Stimulated activated CD8-positive, alpha-beta memory T cell treated with anti-CD3 and anti-CD28 coated beads, Interleukin-7, amount 100 ng/mL, for 24 hours (primary cell): ENCODE data around the gene GJB4.

Experiments
- DNase-seq: peaks from one replicate; pipeline ENCODE4 v3.0.0-alpha.2; 2020; ENCODE audit warnings: low read depth

The GJB4 gene

DNA sequence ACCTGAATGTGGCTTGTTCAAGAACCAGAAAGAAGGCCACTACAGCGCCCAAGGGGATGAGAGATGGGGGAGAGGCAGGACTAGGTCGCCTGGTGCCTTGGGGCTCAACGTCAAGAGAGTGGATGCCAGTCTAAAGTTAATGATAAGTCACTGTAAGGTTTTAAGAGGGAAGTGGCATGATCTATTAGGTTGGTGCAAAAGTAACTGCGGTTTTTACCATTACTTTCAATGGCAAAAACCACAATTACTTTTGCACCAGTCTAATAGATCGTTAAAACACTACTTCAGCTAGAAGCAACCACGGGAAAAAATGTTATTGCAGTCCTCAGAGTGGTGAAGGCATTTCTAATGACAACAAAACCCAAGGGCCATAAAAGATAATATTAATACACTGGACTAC, 18.8 kb downstream of the GJB4 start:
- DNase-seq = no peak

DNA sequence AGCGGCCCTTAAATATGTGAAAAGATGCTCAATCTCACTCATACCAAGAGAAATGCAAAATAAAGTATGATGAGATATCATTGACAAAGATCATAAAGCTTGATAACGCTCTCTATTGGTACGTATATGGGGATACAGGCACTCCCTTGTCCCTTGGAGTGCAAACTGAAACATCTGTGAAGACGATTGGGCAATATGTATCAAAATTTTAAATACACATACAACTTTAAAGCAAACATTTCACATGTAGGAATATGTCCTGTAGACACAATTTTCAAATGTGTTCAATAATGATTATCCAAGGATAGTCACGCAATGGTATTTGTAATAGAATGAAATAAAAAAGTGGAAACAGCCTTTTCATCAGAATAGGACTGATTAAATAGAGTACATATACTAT, 19.5 kb downstream of the GJB4 start:
- DNase-seq = no peak

DNA sequence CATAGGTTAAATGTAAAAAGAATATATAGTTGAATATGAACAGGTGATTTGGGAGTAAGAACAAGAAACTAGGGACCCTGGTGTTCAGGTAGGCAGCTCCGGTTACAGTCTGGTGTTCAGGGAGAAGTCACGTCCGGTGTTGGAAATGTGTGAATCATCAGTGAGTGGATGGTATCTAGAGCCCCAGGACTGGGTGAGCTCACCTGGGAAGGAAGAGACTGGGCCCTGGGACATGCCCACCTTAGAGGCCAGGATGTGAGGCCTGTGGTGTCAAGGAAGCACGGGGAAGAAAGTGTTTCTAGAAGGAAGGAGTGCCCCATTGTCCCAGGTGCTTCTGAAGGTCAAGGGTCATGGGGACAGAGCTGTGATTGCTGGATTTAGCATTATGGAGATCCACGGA, 20.0 kb downstream of the GJB4 start:
- no peak for DNase-seq

DNA sequence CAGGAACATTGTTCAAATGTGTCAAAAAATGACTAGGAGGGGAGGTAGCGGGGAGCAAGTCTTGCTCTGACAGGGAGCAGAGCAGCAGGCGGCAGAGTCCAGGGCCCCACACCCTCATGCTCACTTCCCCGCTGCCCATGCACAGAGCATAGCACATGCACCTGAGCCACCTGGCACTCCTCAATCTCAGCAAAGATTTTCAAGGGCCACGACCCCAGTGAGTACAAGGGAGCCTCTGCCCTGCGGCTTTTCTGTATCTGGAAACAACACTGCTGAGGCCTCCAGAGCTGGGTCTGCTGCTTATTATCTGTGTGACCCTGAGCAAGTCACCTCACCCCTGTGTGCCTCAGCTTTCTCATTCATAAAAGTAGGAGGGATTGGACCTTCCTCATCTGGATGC, 20.4 kb downstream of the GJB4 start:
- no peak for DNase-seq

DNA sequence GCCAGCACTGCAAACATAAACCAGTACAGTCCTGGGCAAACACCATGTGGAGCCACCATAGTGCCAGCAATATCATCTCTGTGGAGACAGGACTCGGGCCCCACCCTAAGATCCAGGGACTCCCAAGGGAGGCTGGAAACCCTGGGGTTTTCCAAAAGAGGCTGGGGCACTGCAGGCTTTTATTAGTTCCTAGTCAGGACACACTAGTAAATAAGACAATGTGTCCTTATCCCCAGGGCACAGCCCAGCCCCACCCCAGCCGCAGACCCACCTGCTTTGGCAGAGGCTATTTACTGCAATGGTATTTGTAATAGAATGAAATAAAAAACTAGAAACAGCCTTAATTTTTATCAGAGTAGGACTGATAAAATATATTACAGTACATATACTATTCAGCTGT, 21.0 kb downstream of the GJB4 start:
- no peak for DNase-seq

DNA sequence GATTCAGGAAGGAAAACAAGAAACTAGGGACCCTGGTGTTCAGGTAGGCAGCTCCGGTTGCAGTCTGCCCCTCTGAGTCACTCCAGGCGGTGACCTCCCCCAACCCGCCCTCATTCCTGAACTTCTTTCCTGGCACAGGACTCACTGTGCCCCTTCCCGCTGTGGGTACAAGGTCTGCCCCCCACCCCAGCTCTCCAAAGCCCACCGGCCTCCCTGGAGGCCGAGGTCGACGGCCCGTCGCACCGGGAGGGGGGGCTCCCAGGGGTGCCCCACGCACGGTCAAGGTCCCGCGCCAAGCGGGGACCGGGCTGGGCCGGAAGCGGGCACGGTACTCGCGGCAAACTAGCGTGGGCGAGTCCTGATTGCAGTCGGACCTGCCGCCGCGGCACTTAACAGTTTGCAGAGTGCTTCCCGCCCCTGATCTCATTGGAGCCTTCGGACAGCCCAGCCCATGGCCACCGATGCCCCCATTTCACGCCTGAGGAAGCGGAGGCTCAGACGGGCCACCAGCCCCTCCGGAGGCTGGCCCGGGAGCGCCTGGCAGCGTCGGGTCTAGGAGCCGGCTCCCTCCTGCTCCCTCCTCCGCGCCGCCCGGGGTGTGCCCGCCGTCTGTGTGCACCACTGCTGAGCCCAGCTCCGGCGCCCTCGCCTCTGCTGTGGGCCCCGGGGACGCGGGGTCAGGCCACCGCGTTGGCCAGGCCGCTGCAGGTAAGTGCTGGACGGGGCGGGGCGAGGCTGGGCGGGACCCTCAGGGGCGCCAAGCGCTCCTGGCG, 21.7 kb downstream of the GJB4 start, which contains the start of gene GJB3:
TSS of gene GJB3 (plus strand) at position 144 of the 773 bp plus-strand sequence. CDS start 3,549 bp downstream, outside the sequence.
- no peak for DNase-seq

DNA sequence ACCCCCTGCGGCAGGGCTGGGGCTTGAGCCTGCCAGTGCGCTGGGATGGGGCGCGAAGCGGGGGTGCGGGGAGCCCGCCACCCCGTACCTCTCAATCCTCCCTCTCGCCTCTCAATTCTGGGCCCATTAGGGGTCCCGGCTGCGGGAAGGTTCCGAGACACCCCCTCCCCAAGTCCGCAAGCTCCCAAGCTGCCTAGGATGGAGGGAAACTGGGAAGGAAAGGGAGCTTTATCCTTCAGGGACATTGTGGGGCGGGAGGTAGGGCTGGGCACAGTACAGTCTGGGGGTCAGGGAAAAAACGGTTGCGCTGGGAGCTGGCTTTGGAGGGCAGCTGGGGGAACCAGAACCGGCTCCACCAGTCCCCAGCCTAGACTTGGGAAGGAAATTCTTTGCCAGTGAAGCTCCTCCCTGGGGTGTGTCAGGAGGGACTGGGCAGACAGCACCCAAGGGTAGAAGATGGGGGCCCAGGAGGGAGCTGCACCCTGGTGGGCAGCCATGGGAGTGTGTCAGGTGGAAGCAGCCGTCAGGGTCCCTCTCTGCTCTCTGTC, 22.4 kb downstream of the GJB4 start:
- no peak for DNase-seq

DNA sequence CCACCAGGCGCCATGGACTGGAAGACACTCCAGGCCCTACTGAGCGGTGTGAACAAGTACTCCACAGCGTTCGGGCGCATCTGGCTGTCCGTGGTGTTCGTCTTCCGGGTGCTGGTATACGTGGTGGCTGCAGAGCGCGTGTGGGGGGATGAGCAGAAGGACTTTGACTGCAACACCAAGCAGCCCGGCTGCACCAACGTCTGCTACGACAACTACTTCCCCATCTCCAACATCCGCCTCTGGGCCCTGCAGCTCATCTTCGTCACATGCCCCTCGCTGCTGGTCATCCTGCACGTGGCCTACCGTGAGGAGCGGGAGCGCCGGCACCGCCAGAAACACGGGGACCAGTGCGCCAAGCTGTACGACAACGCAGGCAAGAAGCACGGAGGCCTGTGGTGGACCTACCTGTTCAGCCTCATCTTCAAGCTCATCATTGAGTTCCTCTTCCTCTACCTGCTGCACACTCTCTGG, 25.2 kb downstream of the GJB4 start:
- DNase-seq = no peak

DNA sequence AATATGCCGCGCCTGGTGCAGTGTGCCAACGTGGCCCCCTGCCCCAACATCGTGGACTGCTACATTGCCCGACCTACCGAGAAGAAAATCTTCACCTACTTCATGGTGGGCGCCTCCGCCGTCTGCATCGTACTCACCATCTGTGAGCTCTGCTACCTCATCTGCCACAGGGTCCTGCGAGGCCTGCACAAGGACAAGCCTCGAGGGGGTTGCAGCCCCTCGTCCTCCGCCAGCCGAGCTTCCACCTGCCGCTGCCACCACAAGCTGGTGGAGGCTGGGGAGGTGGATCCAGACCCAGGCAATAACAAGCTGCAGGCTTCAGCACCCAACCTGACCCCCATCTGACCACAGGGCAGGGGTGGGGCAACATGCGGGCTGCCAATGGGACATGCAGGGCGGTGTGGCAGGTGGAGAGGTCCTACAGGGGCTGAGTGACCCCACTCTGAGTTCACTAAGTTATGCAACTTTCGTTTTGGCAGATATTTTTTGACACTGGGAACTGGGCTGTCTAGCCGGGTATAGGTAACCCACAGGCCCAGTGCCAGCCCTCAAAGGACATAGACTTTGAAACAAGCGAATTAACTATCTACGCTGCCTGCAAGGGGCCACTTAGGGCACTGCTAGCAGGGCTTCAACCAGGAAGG, 25.8 kb downstream of the GJB4 start:
- DNase-seq = no peak

DNA sequence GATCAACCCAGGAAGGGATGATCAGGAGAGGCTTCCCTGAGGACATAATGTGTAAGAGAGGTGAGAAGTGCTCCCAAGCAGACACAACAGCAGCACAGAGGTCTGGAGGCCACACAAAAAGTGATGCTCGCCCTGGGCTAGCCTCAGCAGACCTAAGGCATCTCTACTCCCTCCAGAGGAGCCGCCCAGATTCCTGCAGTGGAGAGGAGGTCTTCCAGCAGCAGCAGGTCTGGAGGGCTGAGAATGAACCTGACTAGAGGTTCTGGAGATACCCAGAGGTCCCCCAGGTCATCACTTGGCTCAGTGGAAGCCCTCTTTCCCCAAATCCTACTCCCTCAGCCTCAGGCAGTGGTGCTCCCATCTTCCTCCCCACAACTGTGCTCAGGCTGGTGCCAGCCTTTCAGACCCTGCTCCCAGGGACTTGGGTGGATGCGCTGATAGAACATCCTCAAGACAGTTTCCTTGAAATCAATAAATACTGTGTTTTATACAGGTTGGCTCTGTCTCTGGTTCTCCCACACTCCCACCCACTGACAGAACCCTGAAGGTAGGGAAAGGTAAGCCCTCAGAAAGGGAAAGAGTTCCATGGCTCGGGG, 26.4 kb downstream of the GJB4 start:
- no peak for DNase-seq

DNA sequence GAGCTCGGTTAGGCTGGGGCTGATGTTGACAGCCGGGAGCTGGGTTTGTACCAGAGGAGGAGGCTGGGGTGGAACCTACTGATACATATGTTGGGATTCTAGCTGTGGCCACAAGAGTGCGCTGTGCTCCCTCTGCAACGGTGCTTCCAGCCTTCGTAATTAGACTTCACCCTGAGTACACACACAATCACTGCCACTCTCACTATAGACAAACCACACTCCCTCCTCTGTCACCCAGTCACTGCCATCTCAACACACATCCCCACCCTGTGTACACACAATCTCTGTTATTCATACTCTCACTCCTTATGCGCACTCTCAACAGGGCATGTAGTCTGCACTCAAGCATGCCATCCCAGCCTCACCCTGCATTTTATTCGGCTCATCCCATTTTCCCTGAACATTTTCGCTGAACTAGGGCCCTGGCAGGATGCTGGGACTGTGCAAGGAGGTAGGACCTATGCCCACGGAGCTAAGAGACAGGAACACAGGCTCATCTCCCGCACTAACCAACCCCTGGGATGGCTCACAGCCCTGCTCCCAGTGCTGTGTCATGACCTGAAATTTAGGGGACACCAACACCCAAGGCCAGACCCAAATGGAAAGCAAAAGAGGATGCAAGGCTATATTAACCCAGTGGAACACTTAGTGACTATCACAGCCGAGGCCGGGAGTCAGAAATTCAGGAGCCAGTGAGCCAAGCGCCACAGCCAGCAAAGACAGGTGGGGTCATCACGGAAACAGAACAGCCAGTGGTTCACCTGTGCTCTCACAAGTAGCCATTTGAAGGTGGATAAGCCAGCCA, 27.2 kb downstream of the GJB4 start:
- peak; percentile 42 for DNase-seq

DNA sequence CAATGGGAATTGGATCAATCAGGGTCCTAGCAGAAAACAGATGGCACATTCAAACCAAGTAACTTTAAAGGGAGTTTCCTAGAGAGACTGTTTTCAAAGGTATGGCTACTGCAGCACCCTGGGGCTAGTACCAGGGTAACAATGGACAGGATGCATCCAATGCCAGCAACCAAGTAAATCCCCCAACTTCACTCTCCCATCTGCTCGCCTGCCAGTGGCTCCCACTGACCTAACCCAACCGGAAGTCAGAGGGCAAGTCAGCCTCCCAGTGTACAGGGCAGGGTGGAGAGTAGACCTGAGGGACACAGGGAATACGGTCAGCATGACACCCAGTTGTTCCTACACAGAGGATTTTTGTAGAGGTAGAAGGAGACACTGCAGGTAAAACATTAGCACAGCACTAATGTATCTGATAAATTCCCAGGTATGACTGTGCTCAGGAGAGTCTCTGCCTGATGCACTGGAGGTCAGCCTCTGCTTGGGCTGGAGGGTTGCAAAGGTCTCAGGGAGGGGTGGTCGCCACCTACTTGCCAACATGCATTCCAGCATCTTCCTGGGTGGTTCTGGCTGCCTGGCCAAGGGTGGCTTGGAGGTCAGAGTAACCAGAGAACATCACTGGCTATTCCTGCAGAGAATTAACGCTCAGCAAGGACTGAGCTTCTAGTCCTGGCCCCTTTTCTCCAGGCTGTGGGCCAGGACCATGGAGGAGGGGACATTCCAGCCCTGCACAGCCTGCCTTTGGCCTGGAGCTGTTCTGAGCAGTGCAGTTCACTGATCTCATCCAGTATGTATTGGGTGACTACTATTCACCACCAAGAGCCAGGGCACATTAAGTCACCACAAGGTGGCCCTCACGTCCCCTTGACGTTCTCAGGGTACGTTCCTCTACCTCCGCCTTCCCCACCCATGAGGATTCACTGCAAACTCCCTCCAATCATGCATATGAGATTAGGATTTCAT, 28.2 kb downstream of the GJB4 start:
- no peak for DNase-seq

DNA sequence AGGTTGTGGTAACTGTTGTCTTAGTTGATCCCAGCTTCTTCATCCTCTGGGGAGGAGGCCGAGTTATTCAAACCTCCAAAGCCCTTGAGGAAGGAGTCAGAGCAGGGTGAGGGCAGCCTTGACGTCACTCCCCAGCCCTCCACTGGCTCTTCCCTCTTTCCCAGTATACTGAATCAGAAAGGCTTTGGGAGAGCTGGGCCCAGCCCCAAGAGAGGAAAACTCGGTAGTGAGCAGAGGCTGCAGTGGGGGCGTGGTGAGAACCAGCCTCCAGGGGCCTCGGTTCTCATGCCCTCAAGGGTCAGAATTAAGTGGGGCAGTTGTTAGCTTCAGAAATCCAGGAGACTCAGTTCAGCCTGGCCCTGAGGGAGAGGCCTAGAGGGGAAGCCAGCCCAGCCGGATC, 31.4 kb downstream of the GJB4 start:
- no peak for DNase-seq

DNA sequence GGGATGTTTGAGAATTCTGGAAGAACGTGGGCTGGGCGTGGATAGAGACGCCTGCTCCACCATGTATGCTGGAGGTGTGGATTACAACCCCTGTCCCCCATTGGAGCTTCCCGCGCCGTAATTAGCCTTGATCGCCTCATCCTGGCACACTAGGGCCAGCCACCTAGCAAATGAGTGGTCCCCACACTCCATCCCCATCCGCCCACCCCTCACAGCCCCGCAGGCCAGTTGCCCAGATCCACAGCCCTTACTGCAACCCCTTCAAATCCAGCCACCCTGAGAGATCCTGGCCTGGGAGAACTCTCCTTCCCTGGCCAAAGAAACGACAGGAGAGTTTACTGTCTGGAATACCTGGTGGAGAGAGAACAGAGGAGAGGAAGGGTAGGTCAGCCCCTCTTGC, 32.9 kb downstream of the GJB4 start:
- DNase-seq = no peak

DNA sequence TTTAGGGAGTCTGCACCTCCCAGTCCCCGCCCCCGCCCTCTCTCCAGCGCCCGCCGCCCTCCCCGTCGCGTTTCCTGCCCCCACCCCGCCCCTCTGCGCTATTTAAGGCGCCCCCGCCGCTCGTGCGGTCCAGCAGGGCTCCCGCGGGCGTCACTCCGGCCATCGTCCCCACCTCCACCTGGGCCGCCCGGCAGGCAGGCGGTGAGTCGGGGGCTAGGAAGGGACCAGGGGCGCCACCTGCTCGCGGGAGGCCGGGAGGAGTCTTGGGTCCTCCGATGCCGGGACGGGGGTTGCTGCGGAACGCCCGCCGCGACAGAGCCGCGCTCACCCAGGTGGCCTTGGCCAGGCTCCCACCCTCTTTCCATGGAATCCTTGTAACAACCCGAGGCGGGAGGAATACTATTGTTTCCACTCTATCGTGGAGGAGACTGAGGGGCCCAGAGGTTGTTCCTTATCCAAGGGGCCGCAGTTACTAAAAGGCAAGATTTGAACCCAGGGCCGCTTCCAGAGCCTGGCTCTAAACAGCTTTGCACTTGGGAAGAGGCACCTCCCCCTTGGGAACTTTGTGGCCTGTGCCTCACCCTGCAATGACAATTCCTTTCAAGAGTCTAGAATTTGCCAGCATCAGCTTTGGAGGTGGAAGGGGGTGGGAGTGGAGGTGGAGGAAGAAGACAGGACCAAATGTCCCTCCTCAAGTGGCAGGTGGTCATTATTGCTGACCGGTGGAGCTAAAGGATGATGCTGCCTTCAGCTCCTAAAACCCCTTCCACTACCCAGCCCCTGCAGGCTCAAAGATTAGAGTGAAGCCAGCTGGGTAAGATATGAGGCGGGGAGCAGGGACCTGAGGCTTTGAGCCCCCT, 33.6 kb downstream of the GJB4 start, which contains the start of gene GJA4:
TSS of gene GJA4 (plus strand) at position 132 of the 860 bp plus-strand sequence. CDS start 1,215 bp downstream, outside the sequence.
- DNase-seq = no peak

DNA sequence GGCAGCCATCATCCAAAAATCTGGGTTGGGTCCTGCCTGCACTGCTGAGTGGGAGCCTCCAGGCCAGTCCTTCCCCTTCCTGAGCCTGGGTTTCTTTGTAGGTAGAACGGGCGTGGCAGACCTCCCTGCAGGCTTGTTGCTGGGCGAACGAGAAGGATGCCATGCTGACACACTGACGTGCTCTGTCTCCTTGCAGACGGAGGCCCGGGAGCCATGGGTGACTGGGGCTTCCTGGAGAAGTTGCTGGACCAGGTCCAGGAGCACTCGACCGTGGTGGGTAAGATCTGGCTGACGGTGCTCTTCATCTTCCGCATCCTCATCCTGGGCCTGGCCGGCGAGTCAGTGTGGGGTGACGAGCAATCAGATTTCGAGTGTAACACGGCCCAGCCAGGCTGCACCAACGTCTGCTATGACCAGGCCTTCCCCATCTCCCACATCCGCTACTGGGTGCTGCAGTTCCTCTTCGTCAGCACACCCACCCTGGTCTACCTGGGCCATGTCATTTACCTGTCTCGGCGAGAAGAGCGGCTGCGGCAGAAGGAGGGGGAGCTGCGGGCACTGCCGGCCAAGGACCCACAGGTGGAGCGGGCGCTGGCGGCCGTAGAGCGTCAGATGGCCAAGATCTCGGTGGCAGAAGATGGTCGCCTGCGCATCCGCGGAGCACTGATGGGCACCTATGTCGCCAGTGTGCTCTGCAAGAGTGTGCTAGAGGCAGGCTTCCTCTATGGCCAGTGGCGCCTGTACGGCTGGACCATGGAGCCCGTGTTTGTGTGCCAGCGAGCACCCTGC, 34.7 kb downstream of the GJB4 start:
- no peak for DNase-seq

DNA sequence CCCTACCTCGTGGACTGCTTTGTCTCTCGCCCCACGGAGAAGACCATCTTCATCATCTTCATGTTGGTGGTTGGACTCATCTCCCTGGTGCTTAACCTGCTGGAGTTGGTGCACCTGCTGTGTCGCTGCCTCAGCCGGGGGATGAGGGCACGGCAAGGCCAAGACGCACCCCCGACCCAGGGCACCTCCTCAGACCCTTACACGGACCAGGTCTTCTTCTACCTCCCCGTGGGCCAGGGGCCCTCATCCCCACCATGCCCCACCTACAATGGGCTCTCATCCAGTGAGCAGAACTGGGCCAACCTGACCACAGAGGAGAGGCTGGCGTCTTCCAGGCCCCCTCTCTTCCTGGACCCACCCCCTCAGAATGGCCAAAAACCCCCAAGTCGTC, 35.2 kb downstream of the GJB4 start:
- no peak for DNase-seq

DNA sequence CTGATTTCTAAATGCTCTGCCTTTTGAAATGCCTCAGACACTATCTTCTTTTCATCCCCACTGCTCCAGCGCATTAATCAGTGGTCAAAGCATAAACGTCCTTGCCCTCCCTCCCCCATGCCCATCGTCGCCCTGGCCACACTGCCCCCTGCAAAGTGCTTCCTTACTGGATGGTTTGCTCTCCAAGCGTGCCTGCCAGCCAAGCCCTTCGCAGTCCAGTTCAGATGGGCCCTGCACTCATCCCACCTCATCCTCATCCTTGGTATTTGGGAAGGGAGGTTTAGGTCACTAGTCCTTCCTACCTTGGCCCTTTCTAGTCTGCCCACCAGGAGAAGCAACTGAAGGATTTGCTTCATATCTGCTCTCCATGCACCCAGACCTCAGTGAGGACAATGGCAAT, 36.4 kb downstream of the GJB4 start:
- DNase-seq = no peak

DNA sequence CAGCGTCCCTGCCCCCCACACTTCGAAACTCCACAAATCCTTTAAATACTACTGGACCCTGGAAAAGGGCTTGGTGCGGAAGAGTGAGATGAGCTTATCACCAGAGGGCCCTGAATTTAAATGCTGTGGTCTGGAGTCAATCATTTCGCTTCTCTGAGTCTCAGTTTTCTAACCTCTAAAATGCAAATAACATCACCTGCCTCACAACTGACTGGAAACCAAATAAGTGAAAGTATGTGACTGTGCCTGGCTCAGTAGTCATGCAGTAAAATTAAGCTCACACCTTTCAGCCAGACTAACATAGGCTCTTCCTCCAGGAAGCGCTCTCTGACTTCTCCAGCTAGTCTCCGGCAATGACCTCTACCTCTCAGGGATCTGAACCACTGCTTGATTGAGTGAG, 37.5 kb downstream of the GJB4 start:
- DNase-seq = no peak
